ENCODE measurements around the gene ASIC3. TPM values are rescaled to one million over a fixed set of nuclear protein-coding genes. Genes with fewer than 3 reads are reported as not detected.

ASIC3 gene
- total RNA-seq, 2 donors from 2014 or later, result 1.7 to 11.0 TPM

DNA sequence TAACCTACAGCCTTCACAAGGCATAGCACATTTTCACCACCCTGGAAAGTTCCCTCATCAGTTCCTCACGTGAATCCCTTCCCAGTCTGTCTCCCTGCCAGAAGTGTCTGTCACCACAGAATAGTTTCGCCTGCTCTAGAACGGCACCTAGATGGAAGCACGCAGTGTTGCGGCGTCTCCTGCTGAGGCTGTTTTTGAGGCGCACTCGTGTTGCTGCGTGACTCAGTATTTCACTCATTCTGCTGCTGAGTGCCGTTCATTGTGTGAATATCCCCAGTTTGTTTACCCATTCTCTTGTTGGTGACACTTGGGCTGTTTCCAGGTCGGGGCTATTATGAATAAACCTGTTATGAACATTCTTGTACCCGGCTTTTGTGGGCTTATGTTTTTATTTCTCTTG lies 44.8 kb upstream of the ASIC3 start:
- no peak for DNase-seq (ENCODE audit: low spot score)
- TF ChIP-seq POLR2AphosphoS5 (IDR thresholded peaks at IDR 0.05) (no peak), POLR2A (IDR thresholded peaks at IDR 0.05) (no peak)
- TF ChIP-seq, protein P1, sequence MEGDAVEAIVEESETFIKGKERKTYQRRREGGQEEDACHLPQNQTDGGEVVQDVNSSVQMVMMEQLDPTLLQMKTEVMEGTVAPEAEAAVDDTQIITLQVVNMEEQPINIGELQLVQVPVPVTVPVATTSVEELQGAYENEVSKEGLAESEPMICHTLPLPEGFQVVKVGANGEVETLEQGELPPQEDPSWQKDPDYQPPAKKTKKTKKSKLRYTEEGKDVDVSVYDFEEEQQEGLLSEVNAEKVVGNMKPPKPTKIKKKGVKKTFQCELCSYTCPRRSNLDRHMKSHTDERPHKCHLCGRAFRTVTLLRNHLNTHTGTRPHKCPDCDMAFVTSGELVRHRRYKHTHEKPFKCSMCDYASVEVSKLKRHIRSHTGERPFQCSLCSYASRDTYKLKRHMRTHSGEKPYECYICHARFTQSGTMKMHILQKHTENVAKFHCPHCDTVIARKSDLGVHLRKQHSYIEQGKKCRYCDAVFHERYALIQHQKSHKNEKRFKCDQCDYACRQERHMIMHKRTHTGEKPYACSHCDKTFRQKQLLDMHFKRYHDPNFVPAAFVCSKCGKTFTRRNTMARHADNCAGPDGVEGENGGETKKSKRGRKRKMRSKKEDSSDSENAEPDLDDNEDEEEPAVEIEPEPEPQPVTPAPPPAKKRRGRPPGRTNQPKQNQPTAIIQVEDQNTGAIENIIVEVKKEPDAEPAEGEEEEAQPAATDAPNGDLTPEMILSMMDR (IDR thresholded peaks at IDR 0.05), result no peak
- H3K27me3 ChIP-seq (replicated peaks; ENCODE audit: insufficient read depth), result no peaks in the 10 kb centered on the region
- H3K4me1 ChIP-seq (replicated peaks), result no peaks in the 10 kb centered on the region
- intact Hi-C loops (cut with DNase I), result no loop called here
- H3K9me3 ChIP-seq, result no peaks in the 10 kb centered on the region
- no peak overlapping the region for H3K4me3 ChIP-seq
- WGBS, result 38% methylated on average over 12 of the region's 12 CpGs
- no peak overlapping the region for H3K27ac ChIP-seq
- no peaks in the 10 kb centered on the region for H3K36me3 ChIP-seq

DNA sequence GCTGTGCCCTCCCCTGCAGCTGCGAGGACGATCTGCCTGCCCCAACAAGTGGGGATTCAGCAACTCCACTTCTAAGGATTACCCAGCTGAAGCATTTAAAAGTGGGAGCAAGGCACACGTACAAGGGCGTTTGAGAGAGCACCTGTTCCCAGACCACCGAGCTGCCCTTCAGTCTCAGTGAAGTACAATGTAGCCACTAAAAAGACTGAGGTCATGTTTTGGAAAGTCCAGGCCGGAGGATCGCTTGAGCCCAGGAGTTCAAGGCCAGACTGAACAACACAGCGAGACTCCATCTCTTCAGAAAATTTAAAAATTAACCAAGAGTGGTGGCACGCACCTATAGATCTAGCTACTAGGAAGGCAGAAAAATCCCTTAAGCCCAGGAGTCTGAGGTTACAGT lies 42.8 kb upstream of the ASIC3 start:
- intact Hi-C loops (cut with DNase I), result no loop called here
- TF ChIP-seq POLR2AphosphoS5 (IDR thresholded peaks at IDR 0.05) (no peak), POLR2A (IDR thresholded peaks at IDR 0.05) (no peak)
- TF ChIP-seq, protein P1 (IDR thresholded peaks at IDR 0.05), result no peak
- no peak for DNase-seq (ENCODE audit: low spot score)
- H3K4me3 ChIP-seq, result no peak overlapping the region
- no peaks in the 10 kb centered on the region for H3K4me1 ChIP-seq (replicated peaks)
- 75% methylated on average over 9 of the region's 9 CpGs for WGBS
- H3K9me3 ChIP-seq, result no peaks in the 10 kb centered on the region
- peaks cover 6% of the 10 kb centered on the region for H3K27me3 ChIP-seq (replicated peaks; ENCODE audit: insufficient read depth)
- H3K36me3 ChIP-seq, result no peaks in the 10 kb centered on the region
- H3K27ac ChIP-seq, result no peak overlapping the region

- intact Hi-C loops (cut with DNase I), result no loop called here
- no peak overlapping the region for H3K27ac ChIP-seq
- 87% methylated on average over 23 of the region's 23 CpGs for WGBS
- TF ChIP-seq POLR2A (IDR thresholded peaks at IDR 0.05) (no peak), POLR2AphosphoS5 (IDR thresholded peaks at IDR 0.05) (no peak)
- TF ChIP-seq, protein P1 (IDR thresholded peaks at IDR 0.05), result no peak
- H3K36me3 ChIP-seq, result no peaks in the 10 kb centered on the region
- no peak overlapping the region for H3K4me3 ChIP-seq
- no peaks in the 10 kb centered on the region for H3K9me3 ChIP-seq
- no peak for DNase-seq (ENCODE audit: low spot score)
- H3K27me3 ChIP-seq (replicated peaks; ENCODE audit: insufficient read depth), result peaks cover 6% of the 10 kb centered on the region
- H3K4me1 ChIP-seq (replicated peaks), result no peaks in the 10 kb centered on the region
Measured at GRCh38 chr7:151006590-151007300, 41.6 kb upstream of the ASIC3 start.

DNA sequence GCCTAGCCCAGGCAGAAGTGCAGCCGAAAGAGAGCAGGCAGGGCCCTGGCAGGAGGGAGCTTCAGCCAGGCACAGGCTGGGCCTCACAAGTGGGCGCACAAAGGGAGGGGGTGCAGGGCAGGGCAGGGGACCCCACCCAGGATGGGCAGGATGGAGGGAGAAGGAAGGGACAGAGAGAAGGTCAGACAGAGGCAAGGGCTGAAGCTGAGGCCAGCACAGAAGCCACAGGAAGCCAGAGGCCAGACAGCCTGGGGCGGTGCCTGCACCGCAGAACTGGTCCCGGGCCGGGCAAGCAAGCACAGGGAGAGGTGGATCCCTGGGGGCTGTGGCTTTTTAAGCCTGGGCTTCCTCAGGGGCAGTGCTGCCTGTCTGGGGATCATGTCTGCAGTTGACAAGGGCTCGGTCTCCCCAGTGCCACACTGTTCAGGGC lies 40.8 kb upstream of the ASIC3 start:
- Histone ChIP-seq H3K4me3 (no peak overlapping the region), H3K27me3 (replicated peaks; ENCODE audit: insufficient read depth) (peaks cover 6% of the 10 kb centered on the region), H3K9me3 (no peaks in the 10 kb centered on the region), H3K4me1 (replicated peaks) (no peaks in the 10 kb centered on the region), H3K36me3 (no peaks in the 10 kb centered on the region), H3K27ac (no peak overlapping the region)
- WGBS, result 92% methylated on average over 7 of the region's 7 CpGs
- intact Hi-C loops (cut with DNase I), result no loop called here
- no peak for TF ChIP-seq POLR2AphosphoS5 (IDR thresholded peaks at IDR 0.05)
- TF ChIP-seq, protein P1 (IDR thresholded peaks at IDR 0.05), result no peak
- no peak for TF ChIP-seq POLR2A (IDR thresholded peaks at IDR 0.05)
- DNase-seq (ENCODE audit: low spot score), result no peak

DNA sequence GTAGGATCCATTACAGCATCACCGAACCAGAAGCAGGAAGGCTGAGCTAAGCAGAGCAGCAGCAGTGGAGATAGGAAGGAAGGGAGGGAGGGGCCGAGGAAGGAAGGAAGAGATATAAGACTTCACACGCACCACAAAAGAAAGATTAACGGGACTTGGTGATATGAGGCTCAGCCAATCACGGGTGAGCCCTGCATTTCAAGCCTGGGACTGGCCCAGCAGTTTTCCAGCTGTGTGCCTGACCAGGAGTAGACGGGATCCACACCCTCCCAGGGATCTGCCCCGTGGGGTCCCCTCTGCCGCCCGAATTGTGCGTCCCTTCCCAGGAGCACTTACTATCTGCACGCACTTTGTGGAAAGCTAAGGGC lies 40.2 kb upstream of the ASIC3 start:
- no peak for DNase-seq (ENCODE audit: low spot score)
- Histone ChIP-seq H3K27ac (no peak overlapping the region), H3K4me1 (replicated peaks) (no peaks in the 10 kb centered on the region), H3K27me3 (replicated peaks; ENCODE audit: insufficient read depth) (peaks cover 6% of the 10 kb centered on the region), H3K9me3 (no peaks in the 10 kb centered on the region), H3K4me3 (no peak overlapping the region), H3K36me3 (no peaks in the 10 kb centered on the region)
- TF ChIP-seq, protein P1 (IDR thresholded peaks at IDR 0.05), result no peak
- TF ChIP-seq POLR2AphosphoS5 (IDR thresholded peaks at IDR 0.05), result no peak
- TF ChIP-seq POLR2A (IDR thresholded peaks at IDR 0.05), result no peak
- intact Hi-C loops (cut with DNase I), result no loop called here
- WGBS, result 57% methylated on average over 11 of the region's 11 CpGs

Data from prostate gland (tissue), 2 donors.